ENCODE data around the gene AREL1. TPM values are rescaled to one million over a fixed set of nuclear protein-coding genes. Genes with fewer than 3 reads are reported as not detected.

The AREL1 gene
- total and polyA plus RNA-seq, 2 experiments from 2014 or later, result 12.9 to 25.6 TPM

- 73 to 83% methylated on average over 2 of the region's 2 CpGs for WGBS, 2 experiments (ENCODE audit: low coverage in 1 of 2, low lambda C conversion rate in 2 of 2, missing lambda C conversion rate in 2 of 2)
Observed at GRCh38 chr14:74704656-74705055, 8.2 kb downstream of the AREL1 start.

GRCh38 chr14:74703043-74703442 lies 9.8 kb downstream of the AREL1 start:
- H4K20me1 ChIP-seq (ENCODE audit: insufficient read depth), result peaks cover 4% of the 10 kb centered on the region
- no peak overlapping the region for H3K4me3 ChIP-seq
- in situ Hi-C loops (cut with MboI), result no loop called here
- no peak overlapping the region for H2AFZ ChIP-seq
- DNase-seq, result no peak
- no peak overlapping the region for H3K27ac ChIP-seq
- TF ChIP-seq EZH2phosphoT487 (IDR thresholded peaks at IDR 0.05; ENCODE audit: insufficient read depth, low read depth), result no peak
- TF ChIP-seq EZH2 (IDR thresholded peaks at IDR 0.05; ENCODE audit: insufficient read depth, poor library complexity, severe bottlenecking), result no peak
- WGBS, 2 experiments (ENCODE audit: low coverage in 1 of 2, low lambda C conversion rate in 2 of 2, missing lambda C conversion rate in 2 of 2), result 99 to 100% methylated on average over 3 of the region's 3 CpGs
- peaks cover 6% of the 10 kb centered on the region for H3F3A ChIP-seq (ENCODE audit: insufficient read depth)
- peaks cover 4% of the 10 kb centered on the region for H3K4me1 ChIP-seq (ENCODE audit: insufficient read depth)
- H3K9ac ChIP-seq, result no peak overlapping the region
- H3K9me2 ChIP-seq (ENCODE audit: insufficient read depth), result no peaks in the 10 kb centered on the region
- no peaks in the 10 kb centered on the region for H3K27me3 ChIP-seq (replicated peaks; ENCODE audit: insufficient read depth)
- H3K4me2 ChIP-seq (ENCODE audit: unreplicated experiment), result no peak overlapping the region
- no peaks in the 10 kb centered on the region for H3K9me3 ChIP-seq (ENCODE audit: low read depth)
- peaks cover 100% of the 10 kb centered on the region for H3K79me2 ChIP-seq (ENCODE audit: insufficient read depth)
- no peaks in the 10 kb centered on the region for H3K36me3 ChIP-seq (ENCODE audit: low read depth)

More at GRCh38 chr14:74704656-74705055, 8.2 kb downstream of the AREL1 start:
- no peak for DNase-seq
- H4K20me1 ChIP-seq (ENCODE audit: insufficient read depth), result peaks cover 4% of the 10 kb centered on the region
- H3K27ac ChIP-seq, result no peak overlapping the region
- H2AFZ ChIP-seq, result no peak overlapping the region
- in situ Hi-C loops (cut with MboI), result no loop called here
- no peaks in the 10 kb centered on the region for H3K9me3 ChIP-seq (ENCODE audit: low read depth)
- H3K4me2 ChIP-seq (ENCODE audit: unreplicated experiment), result no peak overlapping the region
- no peaks in the 10 kb centered on the region for H3K4me1 ChIP-seq (ENCODE audit: insufficient read depth)
- no peak overlapping the region for H3K9ac ChIP-seq
- H3K36me3 ChIP-seq (ENCODE audit: low read depth), result no peaks in the 10 kb centered on the region
- H3K79me2 ChIP-seq (ENCODE audit: insufficient read depth), result peaks cover 100% of the 10 kb centered on the region
- no peaks in the 10 kb centered on the region for H3K27me3 ChIP-seq (replicated peaks; ENCODE audit: insufficient read depth)
- H3K4me3 ChIP-seq, result no peak overlapping the region
- H3F3A ChIP-seq (ENCODE audit: insufficient read depth), result no peaks in the 10 kb centered on the region
- H3K9me2 ChIP-seq (ENCODE audit: insufficient read depth), result no peaks in the 10 kb centered on the region
- no peak for TF ChIP-seq EZH2 (IDR thresholded peaks at IDR 0.05; ENCODE audit: insufficient read depth, poor library complexity, severe bottlenecking)
- no peak for TF ChIP-seq EZH2phosphoT487 (IDR thresholded peaks at IDR 0.05; ENCODE audit: insufficient read depth, low read depth)

DNA sequence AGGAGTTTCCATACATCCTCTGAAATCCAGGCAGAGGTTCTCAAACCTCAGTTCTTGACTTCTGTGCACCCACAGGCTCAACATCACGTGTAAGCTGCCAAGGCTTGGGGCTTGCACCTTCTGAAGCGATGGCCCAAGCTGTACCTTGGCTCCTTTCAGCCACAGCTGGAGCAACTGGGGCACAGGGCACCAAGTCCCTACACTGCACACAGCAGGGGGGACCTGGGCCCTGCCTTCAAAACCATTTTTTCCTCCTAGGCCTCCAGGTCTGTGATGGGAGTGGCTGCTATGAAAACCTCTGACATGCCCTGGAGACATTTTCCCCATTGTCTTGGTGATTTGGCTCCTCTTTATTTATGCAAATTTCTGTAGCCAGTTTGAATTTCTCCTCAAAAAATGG lies 10.6 kb downstream of the AREL1 start:
- Histone ChIP-seq H3K36me3 (ENCODE audit: low read depth) (no peaks in the 10 kb centered on the region), H3K79me2 (ENCODE audit: insufficient read depth) (peaks cover 96% of the 10 kb centered on the region), H3K4me2 (ENCODE audit: unreplicated experiment) (no peak overlapping the region), H4K20me1 (ENCODE audit: insufficient read depth) (peaks cover 4% of the 10 kb centered on the region), H3K4me3 (no peak overlapping the region), H3K4me1 (ENCODE audit: insufficient read depth) (peaks cover 12% of the 10 kb centered on the region), H2AFZ (no peak overlapping the region), H3K27me3 (replicated peaks; ENCODE audit: insufficient read depth) (no peaks in the 10 kb centered on the region), H3K9me3 (ENCODE audit: low read depth) (no peaks in the 10 kb centered on the region), H3F3A (ENCODE audit: insufficient read depth) (peaks cover 14% of the 10 kb centered on the region), H3K9me2 (ENCODE audit: insufficient read depth) (no peaks in the 10 kb centered on the region), H3K9ac (no peak overlapping the region), H3K27ac (no peak overlapping the region)
- in situ Hi-C loops (cut with MboI), result no loop called here
- TF ChIP-seq EZH2phosphoT487 (IDR thresholded peaks at IDR 0.05; ENCODE audit: insufficient read depth, low read depth), result no peak
- DNase-seq, result no peak
- 96 to 97% methylated on average over 2 of the region's 2 CpGs for WGBS, 2 experiments (ENCODE audit: low coverage in 1 of 2, low lambda C conversion rate in 2 of 2, missing lambda C conversion rate in 2 of 2)

- H3K27me3 ChIP-seq (replicated peaks; ENCODE audit: insufficient read depth), result no peaks in the 10 kb centered on the region
- peaks cover 29% of the 10 kb centered on the region for H3F3A ChIP-seq (ENCODE audit: insufficient read depth)
- no peak overlapping the region for H3K4me2 ChIP-seq (ENCODE audit: unreplicated experiment)
- H4K20me1 ChIP-seq (ENCODE audit: insufficient read depth), result peaks cover under 1% of the 10 kb centered on the region; the same call in 1 of the 2 replicates
- no peak overlapping the region for H3K9ac ChIP-seq
- peaks cover 17% of the 10 kb centered on the region for H3K4me1 ChIP-seq (ENCODE audit: insufficient read depth)
- no peak overlapping the region for H3K4me3 ChIP-seq
- TF ChIP-seq EZH2phosphoT487 (IDR thresholded peaks at IDR 0.05; ENCODE audit: insufficient read depth, low read depth) (no peak), EZH2 (IDR thresholded peaks at IDR 0.05; ENCODE audit: insufficient read depth, poor library complexity, severe bottlenecking) (no peak)
- 0 out of 2 replicates have a peak overlapping the region, but pooled peaks have one; percentile 67 for H3K27ac ChIP-seq
- no peaks in the 10 kb centered on the region for H3K9me2 ChIP-seq (ENCODE audit: insufficient read depth)
- DNase-seq, result no peak
- H3K36me3 ChIP-seq (ENCODE audit: low read depth), result no peaks in the 10 kb centered on the region
- WGBS, 2 experiments (ENCODE audit: low coverage in 1 of 2, low lambda C conversion rate in 2 of 2, missing lambda C conversion rate in 2 of 2), result 96 to 98% methylated on average over 4 of the region's 4 CpGs
- H2AFZ ChIP-seq, result no peak overlapping the region
- H3K79me2 ChIP-seq (ENCODE audit: insufficient read depth), result peaks cover 91% of the 10 kb centered on the region
- no peaks in the 10 kb centered on the region for H3K9me3 ChIP-seq (ENCODE audit: low read depth)
- in situ Hi-C loops (cut with MboI), result no loop called here
Observed at GRCh38 chr14:74698465-74698864, 14.4 kb downstream of the AREL1 start.

DNA sequence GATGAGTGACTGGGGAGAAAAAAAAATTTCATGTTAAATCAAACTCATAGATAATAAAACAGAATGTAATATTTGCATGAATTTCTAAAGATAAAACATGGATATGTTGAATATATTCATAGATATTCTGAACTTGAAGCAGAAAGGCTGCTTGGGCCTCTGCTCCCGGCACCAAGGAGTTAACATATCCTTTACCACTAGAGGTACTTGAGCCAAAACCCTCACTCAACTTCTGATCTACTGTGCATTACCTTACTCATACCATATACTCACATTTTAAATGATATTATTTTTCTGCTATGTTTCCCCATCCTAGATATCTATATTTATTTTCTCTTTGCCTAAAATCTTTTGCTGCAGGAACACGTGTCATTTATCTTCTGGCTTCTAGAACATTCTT lies 14.9 kb downstream of the AREL1 start:
- H3K4me3 ChIP-seq, result 0 out of 2 replicates have a peak overlapping the region, but pooled peaks have one; percentile 0
- peaks cover 91% of the 10 kb centered on the region for H3K79me2 ChIP-seq (ENCODE audit: insufficient read depth)
- peaks cover 17% of the 10 kb centered on the region for H3K4me1 ChIP-seq (ENCODE audit: insufficient read depth)
- H3K9me3 ChIP-seq (ENCODE audit: low read depth), result no peaks in the 10 kb centered on the region
- H3K9me2 ChIP-seq (ENCODE audit: insufficient read depth), result no peaks in the 10 kb centered on the region
- H3K36me3 ChIP-seq (ENCODE audit: low read depth), result no peaks in the 10 kb centered on the region
- TF ChIP-seq EZH2 (IDR thresholded peaks at IDR 0.05; ENCODE audit: insufficient read depth, poor library complexity, severe bottlenecking) (no peak), EZH2phosphoT487 (IDR thresholded peaks at IDR 0.05; ENCODE audit: insufficient read depth, low read depth) (no peak)
- H4K20me1 ChIP-seq (ENCODE audit: insufficient read depth), result no peaks in the 10 kb centered on the region; the same call in 1 of the 2 replicates
- WGBS, 2 experiments (ENCODE audit: low coverage in 1 of 2, low lambda C conversion rate in 2 of 2, missing lambda C conversion rate in 2 of 2), result 98 to 100% methylated on average over 2 of the region's 2 CpGs
- DNase-seq, result peak; percentile 8
- peak overlapping the region; percentile 36 for H3K4me2 ChIP-seq (ENCODE audit: unreplicated experiment)
- H3K9ac ChIP-seq, result peak overlapping the region; percentile 7; the same call in 1 of the 2 replicates
- H3F3A ChIP-seq (ENCODE audit: insufficient read depth), result peaks cover 33% of the 10 kb centered on the region
- H3K27me3 ChIP-seq (replicated peaks; ENCODE audit: insufficient read depth), result no peaks in the 10 kb centered on the region
- no peak overlapping the region for H2AFZ ChIP-seq
- in situ Hi-C loops (cut with MboI), result no loop called here
- peak overlapping the region; percentile 67 for H3K27ac ChIP-seq
